ENCODE results near the gene MAB21L4.

The MAB21L4 gene

DNA sequence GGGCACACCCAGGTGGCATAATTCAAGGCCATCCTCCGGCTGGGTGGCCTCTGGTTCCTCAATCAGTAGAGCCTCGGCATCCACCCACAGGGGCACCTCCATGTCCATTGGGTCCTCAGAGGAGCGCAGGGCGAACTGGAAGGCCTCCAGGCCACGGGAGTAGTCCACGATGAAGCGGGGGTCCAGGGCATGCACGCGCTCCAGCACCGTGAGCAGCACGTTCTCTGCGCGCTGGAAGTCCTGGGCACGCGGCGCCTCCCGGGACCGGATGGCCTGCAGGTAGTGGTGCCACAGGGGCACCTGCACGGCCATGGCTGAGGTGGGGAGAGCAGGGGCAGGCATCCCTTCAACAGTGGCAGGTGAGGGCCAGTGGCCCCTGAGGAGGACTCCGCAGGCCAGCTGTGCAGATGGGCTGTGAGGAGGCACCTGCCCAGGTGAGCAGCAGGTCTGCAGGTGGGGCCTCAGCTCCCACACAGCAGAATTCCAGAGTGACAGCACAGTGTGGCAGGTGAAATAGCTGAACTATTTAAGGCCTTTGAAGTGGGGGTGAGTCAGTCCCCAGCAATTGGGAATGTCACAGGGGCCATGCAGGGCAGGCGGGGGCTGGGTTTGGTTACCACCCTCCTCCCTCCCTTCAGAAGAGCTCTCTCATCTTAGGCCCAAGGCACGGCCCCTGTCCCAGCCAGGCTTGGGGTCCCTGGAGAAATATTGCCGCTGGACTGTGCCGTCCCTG is at the start of gene MAB21L4:
Gene MAB21L4 (minus strand): TSS at position 501 of the 733 bp plus-strand sequence. CDS start 159 bp downstream, at position 342.
- no peak for DNase-seq (ENCODE audit: low read depth)

DNA sequence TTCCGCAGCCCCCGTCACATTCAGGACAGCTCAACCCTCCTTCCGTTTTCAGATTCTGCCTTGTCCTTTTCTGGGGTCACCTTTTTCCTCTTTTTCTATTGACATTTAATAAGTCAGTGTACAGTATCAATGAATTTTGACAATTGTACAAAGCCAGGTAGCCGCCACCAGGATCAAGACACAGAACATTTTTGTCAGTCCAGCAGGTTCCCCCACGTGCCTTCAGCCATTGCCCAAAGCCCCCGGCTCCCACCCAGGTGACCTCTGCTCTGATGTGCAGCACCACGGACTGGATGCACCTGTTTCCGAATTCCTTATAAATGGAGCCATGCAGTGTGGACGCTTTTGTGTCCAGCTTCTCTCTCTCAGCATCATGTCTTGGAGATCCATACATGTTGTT is 40.1 kb upstream of the MAB21L4 start:
- DNase-seq (ENCODE audit: low read depth) = no peak

DNA sequence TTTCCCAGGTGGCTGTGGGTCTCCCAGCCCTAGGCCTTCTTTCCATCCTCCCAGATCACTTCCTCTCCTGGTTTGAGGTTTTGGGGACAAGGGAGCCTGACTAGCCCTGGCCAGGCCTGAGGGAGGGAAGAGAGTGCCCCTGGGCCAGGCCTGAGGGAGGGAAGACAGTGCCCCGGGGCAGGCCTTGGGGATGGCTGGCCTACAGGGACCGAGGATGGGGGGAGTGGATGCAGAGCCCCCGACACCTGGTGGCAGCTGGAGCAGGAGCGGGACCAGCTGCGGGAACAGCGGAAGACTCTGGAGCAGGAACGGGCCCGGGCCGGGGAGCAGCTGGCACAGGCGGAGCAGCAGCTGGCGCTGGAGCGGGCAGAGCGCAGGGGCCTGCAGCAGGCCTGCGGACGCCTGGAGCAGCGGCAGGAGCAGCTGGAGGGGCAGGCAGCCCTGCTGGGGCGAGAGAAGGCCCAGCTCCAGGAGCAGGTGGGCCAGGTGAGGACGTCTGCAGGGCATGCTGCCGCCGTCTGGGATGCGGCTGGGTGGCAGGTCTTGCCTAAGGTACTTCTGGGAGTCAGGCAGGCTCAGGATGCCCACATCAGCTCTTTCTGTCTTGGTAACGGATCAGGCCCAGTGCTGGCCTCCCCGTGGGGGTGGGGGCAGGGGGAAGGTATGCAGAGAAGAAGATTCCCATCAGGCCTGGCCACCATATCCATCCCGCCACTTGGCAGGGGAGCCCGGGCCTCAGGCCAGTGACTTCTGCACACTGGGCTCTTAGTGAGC is 39.3 kb upstream of the MAB21L4 start:
- DNase-seq (ENCODE audit: low read depth) = no peak

DNA sequence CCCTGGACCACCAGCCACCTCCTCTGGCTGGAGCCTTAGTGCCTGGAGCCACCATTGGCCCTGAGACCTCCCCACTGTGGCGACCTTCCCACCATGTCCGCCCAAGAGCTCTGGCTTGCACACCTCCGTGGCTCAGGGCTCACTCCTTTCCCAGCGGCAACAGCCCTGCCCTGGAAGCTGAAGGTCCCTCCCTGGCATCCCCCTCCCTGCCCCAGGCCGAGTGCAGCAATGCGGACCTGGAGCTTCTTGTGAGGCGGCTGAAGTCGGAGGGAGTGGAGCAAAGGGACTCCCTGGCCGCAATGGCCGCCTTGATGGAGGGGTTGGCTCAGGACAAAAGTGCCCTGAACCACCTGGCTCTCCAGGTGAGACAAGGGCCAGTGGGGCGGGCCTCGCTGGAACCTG is 38.7 kb upstream of the MAB21L4 start:
- DNase-seq (ENCODE audit: low read depth) = no peak

DNA sequence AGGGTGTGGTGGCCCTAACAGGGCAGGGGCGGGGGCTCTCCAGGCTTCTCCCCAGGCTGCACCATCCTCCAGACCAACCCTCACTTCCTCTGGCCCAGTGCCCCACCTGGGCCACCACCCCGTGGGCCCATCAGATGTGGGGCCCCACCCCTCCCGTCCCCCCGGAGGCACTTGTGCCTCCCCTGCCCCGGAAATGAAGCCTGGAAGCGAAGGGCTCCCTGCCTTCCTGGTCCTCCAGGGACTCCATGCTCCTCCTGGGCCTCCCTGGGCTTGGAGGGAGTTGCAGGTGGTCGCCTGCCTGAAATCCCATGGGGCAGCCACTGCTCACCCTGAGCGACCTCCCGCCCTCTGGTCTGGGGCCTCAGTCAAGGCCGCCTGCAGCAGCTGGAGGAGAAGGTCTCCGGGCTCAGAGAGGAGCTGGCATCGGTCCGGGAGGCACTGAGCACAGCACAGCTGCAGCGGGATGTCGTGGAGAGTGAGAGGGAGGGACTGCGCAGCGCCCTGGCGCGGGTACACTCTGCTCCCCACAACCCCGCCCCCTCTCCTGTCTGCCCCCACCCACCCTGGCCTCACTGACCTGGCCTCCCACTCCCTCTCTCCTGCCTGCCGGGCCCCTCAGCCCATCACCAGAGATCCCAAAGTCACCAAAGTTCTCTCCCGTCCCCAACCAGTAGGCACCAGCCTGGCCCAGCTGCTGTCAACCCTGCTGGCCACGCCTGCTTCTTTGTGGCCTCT is 38.2 kb upstream of the MAB21L4 start:
- DNase-seq (ENCODE audit: low read depth) = no peak

DNA sequence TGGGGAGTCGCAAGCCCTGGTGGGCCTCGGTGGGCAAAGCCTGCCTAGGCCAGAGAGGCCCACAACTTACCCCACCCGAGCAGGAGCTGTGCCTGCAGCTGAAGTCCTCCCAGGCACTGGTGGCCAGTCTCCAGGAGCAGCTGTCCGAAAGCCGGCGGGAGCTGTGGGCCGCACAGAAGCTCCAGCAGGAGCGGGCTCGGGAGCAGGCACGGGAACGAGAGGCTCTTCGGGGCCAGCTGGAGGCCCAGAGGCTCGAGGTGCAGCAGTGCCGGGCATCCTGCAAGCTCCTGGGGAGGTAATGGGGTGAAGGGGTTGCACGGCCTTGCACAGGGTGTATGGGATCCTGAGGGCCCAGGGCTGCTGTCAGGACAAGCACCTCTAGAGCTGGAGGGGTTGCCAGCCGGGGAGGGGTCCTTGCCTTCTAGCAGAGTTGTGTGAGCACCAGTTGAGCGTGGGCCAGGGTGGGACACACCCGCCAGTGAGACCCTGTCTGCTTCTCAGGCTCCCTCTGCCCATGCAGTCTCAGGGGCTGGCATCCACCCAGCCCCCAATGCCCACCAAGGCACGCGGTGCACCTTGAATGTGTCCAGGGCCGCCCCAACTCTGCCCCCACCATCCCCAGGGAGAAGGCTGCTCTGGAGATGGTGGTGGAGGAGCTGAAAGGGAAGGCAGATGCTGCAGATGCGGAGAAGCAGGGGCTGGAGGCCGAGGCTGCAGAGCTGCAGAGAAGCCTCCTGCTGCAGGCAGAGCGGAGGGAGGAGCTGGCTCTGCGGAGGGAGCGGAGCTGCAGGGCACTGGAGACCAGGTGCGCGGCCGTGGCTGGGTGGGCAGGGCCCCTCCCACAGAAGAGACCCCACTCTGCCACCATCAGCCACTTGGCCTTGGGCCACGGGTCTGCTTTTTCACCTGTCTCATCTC is 37.4 kb upstream of the MAB21L4 start:
- no peak for DNase-seq (ENCODE audit: low read depth)

DNA sequence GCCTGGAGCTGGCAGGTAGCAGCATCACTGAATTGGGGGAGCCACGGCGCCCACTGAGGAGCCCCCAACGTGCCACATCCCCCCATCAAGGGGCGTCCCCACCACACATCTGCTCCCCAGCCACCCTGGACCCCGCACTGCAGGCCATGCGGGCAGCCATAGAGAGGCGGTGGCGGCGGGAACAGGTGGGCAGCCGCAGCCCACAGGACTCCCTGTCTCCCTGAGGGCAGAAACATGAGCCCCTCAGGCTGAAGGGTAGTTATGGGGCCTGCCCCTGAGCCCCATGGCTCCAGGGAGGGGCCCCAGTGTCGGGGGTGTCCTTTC is 36.7 kb upstream of the MAB21L4 start:
- no peak for DNase-seq (ENCODE audit: low read depth)

DNA sequence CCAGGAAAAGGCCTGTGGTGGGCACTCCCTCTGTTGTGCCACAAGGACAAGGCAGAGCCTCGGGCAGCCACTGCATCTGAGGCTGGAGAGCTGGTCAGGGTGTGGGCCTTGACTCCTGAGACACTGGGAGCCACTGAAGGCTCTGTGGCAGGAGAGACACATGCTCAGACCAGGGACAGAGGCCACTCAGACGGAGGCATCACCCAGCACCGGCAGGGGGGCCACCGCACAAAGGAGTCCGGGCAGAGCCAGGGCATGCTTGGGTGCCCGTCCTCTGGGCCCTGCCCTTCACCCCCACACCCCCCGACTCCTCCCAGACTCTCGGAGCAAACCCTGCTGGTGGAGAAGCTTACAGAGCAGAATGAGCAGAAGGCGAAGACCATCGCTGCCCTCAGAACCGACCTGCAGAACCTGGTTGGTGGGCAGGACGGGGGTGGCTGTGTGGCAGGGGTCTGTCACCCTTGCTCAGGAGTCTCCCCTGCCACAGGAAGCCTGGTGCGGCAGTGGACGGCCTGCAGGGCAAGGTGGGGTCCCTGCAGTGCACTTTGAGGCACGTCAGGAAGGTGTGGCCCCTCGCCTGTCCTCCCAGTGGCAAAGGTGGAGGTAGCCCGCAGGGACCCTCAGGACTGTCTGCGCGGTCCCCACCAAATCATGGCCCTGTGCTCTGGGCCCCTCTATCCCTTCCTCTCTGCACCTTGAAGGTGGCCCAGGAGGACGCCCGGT is 36.2 kb upstream of the MAB21L4 start:
- no peak for DNase-seq (ENCODE audit: low read depth)

DNA sequence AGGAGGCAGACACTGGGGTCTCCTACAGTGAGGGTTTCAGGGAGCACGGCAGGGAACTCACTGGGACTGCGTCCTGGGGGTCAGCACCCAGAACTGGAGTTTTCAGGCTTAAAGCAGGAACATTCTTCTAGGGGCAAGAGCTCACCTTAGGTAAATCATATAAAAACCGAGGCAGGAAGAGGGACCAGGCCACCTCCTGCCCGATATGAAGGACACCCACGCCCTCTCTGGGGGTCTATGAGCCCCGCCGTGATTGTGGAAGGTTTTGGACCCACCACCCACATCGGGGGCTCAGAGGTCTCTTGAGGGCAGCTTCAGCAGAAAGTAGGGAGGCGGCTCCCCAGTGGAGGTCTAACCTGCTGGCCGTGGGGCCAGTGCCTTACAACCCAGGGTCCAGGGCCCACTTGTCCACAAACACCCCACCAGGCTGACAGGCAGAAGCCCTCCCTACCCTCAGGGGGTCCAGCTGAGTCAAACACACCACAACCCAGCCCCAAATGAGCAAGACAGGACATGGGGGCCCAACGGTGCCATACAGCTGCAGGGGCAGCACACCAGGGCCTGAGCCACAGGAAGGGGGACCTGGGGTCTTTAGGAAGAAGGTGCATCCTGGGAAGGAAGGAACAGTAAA is 35.5 kb upstream of the MAB21L4 start:
- DNase-seq (ENCODE audit: low read depth) = no peak

DNA sequence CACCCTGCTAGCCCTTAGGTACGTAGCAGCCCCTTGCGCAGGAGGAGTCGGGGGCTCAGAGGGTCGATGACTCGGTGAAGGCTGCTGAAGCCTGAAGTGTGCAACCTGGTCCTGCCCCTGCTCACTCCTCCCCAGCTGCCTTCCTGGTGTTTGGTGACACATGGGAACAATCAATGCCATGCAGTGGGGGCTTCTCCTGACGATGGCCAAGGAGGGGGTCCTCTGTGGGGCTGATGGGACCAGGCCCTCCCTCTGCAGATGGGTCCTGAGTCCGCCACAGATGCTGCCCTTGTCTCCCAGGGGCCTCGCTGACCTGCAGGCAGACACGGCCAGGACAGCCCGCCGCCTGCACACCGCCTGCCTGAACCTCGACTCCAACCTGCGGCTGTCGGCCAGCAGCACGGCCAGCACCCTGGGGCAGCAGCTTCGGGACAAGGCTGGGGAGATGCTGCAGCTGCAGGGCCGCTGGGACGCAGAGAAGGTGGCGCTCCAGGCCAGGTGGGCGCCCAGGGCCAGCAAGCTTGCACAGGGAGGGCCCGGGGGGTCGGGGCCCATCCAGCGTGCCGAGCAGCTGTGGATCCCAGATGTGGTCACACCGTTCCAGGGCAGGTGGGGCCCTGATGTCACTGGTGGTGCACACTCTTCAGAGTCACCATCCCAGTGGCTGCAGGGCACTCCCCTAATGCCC is 34.8 kb upstream of the MAB21L4 start:
- no peak for DNase-seq (ENCODE audit: low read depth)

DNA sequence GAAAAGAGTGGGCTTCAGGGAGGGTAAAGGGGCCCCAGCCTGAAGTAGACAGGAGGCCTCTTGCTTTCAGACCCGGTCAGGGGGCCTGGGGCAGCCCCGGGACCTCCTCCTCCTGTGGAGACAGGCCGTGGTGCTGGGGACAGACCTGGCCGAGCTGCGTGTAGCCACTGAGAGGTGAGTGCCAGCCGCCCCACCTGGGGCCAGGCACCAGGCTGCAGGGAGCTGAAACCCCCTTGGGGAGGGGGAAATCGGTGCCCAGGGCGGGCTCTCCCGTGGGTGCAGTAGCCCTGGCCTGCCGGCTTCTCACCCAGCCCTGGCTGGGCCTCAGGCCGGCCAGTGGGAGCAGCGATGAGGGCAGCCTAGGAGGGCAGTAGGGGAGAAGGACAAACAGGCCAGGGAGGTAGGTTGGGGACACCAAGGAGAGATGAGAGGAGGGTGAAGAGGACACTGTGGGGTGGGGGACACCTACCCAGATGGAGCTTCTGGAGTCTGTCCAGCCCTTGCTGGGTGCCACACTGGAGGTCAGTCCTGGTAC is 34.2 kb upstream of the MAB21L4 start:
- DNase-seq (ENCODE audit: low read depth) = no peak

DNA sequence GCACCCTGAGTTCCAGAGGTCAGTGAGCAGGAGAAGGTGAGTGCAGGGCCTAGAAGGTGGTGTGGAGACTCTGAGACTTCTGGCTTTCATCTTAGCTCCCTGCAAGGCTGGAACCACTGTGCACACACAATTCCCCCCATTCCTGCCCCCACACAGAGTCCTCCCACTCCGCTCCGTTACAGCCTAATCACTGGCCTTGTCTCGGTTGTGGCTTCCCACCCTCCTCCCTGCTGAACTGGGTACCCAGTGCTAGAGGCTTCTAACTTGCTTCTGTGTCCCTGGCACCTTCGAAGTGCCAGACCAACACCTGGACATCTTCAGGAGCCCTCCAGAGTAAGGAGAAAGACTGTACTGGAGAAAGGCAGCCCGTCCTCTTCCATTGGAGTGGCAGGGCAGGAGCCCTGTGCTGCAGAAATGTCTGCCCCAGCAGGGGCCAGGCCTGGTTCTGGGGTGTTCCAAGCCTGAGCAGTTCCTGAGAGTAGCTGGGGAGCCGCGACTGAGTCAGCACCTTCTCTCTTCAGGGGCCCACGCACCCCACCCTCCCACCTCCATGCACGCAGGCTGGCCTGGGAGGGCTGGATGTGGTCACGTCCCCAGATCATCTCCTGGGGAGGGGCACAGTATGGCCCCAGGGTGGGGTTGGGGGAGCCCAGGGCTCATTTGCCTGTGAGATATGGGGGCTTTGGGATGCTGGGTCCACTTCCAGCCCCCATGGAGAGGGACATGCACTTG is 33.6 kb upstream of the MAB21L4 start:
- no peak for DNase-seq (ENCODE audit: low read depth)

DNA sequence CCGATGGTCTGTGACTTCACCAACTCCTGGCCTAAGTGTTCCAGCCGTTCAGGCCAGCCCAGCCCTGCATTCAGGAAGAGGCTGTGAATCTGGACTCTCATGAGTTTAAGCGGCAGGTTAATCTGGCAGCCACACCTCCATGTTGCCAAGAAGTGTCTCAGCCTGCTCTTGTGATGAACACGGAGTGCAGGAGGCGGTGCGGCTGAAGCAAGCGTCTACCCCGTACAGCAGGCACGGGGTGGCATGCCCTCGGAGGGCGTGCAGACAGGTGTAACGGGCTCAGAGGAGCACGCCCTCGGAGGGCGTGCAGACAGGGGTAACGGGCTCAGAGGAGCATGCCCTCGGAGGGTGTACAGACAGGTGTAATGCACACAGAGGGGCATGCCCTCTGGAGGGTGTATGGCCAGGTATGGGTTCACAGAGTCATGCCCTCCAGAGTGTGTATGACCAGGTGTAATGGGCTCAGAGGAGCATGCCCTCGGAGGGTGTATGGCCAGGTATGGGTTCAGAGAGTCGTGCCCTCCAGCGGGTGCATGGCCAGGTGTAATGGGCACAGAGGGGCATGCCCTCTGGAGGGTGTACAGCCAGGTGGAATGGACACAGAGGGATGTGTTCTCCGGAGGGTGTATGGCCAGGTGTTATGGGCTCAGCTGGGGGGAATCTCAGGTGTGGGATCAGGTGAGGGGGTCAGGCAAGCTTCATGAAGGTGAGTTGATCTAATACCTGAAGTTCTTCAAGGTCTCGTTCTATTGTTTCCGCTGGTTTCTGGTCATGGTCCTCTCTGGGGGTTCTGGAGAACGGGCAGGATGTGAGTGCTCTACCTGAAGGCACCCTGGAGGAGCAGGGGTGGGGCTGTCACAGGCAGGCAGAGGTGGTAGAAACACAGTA is 32.8 kb upstream of the MAB21L4 start:
- no peak for DNase-seq (ENCODE audit: low read depth)

DNA sequence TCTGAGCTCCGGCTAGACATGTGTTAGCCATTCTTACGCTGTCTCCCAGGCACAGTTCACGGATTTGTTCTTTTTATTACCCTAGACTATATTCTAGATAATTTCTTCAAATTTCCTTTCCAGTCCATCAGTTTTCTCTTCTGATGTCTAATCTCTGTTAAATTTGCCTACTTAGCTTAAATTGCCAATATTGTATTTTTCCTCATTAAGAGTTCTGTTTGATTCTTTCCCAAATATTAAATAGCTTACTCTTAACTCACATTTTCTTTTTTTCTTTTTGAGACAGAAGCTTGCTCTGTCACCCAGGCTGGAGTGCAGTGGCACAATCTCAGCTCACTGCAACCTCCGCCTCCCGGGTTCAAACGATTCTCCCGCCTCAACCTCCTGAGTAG is 31.4 kb upstream of the MAB21L4 start:
- no peak for DNase-seq (ENCODE audit: low read depth)

DNA sequence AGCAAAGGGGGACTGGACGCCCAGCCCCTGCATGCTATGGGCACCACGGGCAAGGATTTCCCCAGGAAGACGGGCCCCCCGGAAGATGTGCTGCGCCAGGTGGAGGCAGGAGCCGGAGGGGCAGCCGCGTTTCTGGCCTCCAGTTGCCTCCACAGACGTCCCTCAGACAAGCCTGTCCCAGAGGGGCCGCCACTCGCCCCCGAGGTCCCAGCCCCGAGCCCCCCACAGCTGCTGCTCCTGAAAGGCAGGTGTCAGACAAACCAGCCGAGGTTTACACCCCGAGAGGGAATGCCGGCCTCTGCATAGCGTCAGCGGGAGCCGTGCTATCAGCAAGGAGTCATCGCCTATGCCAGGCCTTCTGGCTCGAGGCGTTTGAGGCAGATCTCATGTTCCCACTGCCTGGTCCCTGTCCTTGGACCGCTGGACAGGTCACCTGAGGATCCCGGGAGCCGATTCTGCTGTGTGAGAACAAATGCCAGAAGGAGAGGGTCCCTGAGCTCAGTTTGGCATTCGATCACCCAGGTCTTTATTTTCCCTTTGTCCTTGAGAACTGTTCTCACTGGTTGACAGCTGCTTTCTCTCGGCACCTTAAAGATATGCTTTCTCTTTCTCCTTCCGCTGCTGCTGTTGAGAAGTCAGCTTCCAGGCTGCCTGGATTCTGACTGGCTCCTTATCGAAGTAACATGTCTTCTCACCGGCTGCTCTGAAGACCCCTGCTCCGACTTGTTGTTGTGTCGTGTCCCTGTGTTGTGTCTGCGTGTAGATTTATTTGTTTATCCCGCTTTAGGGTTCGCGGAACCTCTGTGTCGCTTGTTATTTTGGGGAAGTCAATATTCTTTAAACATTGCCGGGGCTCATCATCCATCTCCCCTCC is 30.8 kb upstream of the MAB21L4 start:
- DNase-seq (ENCODE audit: low read depth) = no peak

DNA sequence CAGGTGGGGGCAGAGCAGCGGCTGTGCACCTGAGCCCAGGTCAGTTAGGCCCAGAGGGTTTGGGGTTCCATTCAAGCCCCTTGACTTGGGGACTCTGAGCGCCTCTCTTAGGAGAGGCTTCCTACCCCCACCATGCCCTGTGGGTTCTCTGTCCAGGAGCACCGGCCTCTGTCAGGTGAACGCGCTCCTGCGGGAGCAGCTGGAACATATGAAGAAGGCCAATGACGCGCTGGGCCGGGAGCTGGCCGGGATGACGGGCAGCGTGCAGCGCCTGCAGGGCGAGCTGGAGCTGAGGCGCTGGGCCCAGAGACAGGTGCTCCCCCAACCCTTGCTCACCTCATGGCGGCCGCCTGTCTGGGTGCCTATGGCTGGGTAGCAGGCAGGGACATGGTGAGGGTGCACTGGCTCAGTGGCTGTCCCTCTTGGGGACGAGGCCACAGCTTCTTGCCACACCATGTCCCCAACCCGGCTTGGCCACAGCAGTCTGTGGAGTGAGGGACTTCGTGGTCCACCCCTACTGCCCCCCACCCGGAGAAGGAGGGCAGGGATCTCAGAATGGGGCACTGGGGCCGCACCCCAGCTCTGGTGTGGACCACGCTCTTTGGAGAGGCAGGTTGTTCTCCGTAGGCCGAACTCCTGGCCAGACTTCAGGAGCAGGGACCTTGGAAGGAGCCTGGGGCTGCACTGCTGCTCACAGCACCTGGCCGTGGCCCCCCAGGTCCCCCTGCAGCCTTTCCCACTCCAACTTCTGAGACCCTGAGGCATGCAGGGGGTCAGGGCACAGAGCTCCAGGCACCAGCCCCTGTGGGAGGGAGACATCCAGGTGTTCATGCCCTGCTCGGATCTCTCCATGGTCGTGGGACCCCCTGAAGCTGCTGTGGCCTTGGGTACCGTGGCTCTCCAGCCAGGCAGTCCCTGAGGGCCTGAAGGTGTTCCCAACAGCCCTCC is 29.9 kb upstream of the MAB21L4 start:
- no peak for DNase-seq (ENCODE audit: low read depth)

Measured in stimulated activated CD4-positive, alpha-beta T cell treated with anti-CD3 and anti-CD28 coated beads, Interleukin-2, amount 100 ng/mL, for 4 hours (primary cell).